IPS-18c (cell line): Measurements from ENCODE around the gene DDX41.
"Not testable (repeated sequence)": the region's sequence is repeated elsewhere in the genome, so short reads cannot be mapped to it uniquely, and the experiment has no call there.

Source experiments
- H3K4me3 ChIP-seq: 2 replicates; pipeline ENCODE4 v1.7.0; 2013; ENCODE audit warnings: low read depth, mild to moderate bottlenecking, low read length, moderate library complexity; ENCODE audit not compliant: insufficient read depth
- H3K9me3 ChIP-seq: one replicate; pipeline ENCODE4 v1.6.1; 2013; ENCODE audit warnings: mild to moderate bottlenecking, low read length, moderate library complexity; ENCODE audit not compliant: control insufficient read depth, insufficient read depth

DDX41 gene

DNA sequence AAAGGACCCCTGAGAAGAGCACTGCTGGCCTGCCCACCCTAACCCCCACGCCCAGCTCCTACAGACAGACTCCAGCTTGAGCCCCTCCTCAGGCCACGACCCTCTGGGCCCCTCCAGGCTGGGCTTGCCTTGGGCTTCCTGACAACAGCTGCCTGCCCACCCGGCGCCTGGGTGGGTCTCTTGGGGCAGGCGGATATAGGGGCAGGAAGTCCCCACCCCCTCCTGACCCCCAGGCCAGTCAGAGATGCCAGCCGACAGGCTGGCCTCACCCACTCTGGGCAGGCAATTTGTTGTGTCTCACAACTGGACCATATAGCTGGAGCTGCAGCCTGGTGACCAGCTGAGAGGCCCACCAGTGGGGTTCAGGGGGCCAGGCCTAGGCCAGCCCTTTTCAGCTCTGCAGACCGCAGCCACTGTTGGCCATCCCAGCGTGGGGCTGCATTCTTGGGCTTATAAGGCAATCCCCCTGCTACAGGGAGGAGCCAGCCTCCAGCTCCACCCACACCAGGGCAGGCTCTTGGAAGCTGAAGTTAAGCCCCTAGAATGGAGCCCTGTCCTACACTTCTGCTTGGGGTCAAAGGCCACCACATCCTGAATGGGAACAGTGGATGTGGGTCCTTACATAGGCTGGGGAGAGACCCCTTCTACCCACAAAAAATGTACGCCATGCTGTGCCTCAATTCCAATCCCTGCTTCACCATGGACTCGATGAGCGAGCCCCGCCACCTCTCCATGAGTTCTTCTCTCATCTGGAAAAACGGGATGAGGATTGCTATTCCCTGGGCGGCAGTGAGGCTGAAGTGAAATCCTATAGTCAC is 21.3 kb downstream of the DDX41 start:
- peak overlapping the region; percentile 72 for H3K4me3 ChIP-seq

DNA sequence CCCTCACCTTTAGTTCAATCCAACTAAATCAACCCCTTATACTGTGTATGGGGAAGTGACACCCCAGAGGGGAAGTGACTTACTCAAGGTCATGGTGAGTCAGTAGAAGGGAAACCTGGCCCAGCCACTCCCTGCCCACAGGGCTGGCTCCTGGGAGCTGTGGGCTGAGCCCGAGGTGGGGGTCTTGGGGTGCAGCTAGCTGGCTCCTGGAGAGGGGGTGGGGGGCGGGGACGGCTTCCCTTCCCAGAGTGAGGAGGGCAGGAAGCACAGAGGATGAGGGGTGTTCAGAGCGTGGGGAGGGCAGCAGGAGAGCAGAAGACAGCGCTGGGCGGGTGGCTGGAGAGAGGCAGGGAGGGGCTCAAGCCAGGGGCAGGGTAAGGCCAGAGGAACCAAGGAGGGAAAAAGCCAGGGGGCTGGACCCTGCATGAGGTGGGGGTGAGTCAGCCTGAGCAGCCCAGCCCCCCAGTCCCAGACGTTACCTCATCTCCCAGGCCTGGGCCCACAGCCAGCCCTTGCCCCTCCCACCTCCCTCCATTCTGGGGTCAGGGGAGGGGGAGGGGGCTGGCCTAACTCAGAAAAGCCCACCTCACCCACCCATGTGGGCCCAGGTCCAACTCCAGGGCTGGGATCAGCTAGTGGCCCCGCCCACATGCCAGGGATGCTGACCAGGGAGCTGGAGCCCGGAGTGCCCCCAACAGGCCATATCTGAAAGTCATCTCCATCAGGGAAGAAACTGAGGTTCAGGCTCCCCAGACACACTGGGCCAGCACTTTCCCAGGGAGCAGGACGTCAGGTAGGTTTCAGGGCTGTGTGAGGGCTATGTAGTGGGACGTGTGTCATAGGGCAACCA is 22.2 kb downstream of the DDX41 start:
- H3K4me3 ChIP-seq = peak overlapping the region; percentile 34; the same call in 1 of the 2 replicates

More for the DNA sequence above, 21.3 kb downstream of the DDX41 start:
- no peaks in the 10 kb centered on the region for H3K9me3 ChIP-seq

DNA sequence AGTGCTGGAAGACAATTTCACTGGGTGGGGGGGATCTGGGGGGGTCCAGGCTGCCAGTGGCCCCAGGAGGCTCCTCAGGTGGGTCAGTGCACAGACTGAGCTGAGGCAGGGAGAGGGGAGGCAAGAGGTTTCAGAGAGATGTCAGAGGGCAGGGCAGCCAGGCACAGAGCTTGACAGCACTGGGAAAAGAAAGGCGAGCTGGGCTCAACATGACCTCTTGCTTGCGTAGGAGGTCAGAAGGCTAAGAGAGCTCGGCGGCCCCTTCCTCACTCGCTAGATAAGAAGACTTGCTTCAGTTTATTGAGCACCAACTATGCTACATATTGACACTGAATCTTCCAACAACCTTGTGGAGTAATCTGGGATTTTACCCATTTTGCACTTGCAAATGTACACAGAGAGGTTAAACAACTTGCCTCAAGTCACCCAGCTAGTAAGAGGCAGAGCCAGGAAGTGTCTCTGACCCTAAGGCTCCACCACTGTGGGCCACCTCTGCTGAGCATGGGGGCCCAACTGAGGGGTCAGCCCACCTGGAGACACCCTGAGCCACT is 22.9 kb downstream of the DDX41 start:
- H3K9me3 ChIP-seq = no peaks in the 10 kb centered on the region
- no peak overlapping the region for H3K4me3 ChIP-seq

More for the DNA sequence above, 22.2 kb downstream of the DDX41 start:
- no peaks in the 10 kb centered on the region for H3K9me3 ChIP-seq

DNA sequence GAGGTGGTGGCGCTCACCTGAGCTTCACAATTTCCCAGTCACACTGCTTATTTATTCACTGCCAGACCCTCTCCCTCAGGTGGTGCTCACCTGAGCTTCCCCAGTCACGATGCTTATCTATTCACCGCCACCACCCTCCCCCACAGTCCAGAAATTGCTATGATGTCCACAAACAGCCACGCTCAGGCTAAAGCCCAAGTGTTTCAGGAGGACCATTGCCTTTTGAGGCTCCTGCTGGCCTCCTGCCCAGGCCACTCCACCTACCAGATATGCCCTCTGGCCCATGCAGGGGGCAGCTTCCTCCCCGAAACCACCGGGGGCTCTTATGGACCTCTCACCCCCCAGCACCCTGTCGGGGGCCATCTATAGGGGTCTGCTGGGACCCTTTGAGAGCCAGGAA is 23.9 kb downstream of the DDX41 start:
- H3K9me3 ChIP-seq = no peaks in the 10 kb centered on the region
- H3K4me3 ChIP-seq = no peak overlapping the region; the same call in 1 of the 2 replicates

DNA sequence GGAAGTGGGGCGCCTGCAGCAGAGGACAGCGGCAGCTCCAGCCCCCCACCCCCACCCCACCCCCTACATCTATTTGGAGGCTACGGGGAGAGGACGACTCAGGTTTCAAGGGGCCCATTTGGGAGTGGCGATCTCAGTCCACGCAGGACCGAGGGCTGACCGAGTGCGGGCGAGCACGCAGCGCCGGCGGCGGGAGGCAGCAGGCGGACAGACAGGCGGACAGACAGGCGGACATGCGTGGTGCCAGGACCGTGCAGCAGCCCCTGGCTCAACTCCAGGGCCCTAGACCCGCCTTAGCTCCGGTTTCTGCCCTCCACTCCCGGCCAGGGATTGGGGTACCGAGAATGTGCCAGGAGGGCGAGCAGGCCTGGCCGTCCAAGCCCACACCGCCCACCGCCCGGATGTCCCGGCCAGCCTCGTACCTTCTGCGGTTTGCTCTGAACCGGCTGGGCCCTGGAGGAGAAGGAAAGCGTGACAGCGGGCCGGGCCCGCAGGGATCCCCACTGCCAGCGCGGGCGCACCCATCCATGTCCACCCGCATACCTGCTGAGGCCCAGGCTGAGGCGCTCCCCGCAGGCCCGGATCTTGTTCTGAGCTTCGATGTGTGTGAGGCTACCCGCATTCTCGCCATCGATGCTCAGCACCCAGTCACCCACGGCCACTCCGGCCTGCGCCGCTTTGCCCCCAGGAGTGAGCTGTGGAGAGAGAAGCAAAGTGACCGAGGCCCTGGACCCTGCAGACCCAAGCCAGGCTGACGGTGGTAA is 24.6 kb downstream of the DDX41 start:
- no peaks in the 10 kb centered on the region for H3K9me3 ChIP-seq
- no peak overlapping the region for H3K4me3 ChIP-seq

DNA sequence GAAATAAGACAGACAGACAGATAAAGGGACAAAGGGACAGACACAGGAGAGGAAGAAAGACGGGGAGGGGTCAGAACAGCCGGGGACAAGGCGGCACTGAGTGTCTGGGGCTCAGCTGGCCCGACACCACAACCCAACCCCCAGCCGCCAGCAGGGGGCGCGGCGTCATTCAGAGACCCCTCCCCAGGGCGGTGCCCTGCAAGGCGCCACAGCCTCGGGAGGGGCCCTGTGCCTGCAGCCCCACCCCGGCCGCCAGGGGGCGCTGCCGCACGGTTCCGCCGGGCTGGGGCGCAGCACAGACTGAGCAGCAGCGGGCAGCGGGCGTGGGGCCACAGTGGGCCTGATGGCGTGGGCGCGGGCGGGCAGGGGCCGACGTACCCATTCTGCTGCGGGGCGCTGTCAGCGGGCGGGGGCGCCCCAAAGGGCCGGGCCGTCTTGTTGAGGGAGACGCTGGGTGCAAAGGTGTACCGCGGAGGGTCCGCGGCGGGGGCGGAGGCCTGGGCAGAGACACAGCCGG is 25.3 kb downstream of the DDX41 start:
- no peak overlapping the region for H3K4me3 ChIP-seq

DNA sequence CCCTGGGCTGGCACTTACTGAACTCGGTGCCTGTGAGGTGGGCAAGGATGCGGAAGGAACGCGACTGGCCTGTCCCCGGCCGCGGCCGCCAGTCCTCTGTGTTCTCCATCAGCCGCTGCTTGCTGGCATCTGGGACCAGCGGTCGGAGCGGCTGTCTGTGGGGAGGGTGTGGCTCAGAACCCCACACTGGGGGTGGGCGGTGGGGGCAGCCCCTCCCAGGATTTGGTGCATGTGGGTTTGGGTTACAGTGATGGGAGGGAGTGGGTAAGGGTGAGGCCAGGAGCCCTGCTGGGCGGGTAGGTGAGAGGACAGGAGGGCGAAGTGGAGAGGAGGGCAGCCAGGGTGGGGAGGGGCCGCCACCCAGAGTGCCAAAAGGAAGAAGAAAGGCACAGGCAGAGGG is 25.8 kb downstream of the DDX41 start:
- Histone ChIP-seq H3K9me3 (no peaks in the 10 kb centered on the region), H3K4me3 (no peak overlapping the region)

More for the DNA sequence above, 25.3 kb downstream of the DDX41 start:
- no peaks in the 10 kb centered on the region for H3K9me3 ChIP-seq

DNA sequence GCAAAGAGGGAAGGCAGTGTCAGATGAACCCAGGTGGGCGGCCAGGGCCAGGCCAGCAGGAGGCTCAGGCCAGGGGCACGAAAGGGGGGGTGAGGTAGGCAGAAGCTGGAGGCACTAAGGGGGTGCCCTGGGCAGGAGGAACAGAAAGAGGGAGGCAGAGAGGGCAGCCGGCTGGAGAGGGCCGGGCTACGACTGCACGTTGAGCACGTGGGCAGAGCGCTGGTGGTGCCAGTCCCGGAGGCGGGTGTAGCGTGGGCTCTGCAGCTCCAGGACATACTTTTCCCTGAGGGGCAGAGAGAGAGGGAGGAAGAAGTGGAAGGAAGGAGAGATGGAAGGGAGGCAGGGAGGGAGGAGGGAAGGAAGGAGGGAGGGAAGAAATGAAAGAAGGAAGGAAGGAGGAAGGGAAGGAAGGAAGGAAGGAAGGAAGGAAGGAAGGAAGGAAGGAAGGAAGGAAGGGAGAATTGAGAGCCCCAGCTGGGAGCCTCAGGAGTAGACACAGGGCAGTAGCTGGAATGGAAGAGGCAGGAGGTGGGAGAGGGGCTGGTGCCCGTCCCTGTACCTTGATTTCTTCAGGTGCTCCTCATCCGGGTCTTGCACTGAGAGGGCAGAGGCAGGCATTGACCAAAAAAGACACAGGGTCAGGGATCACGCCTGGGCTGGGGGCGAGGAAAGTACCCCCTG is 26.3 kb downstream of the DDX41 start:
- Histone ChIP-seq H3K9me3 (no peaks in the 10 kb centered on the region), H3K4me3 (no peak overlapping the region)

DNA sequence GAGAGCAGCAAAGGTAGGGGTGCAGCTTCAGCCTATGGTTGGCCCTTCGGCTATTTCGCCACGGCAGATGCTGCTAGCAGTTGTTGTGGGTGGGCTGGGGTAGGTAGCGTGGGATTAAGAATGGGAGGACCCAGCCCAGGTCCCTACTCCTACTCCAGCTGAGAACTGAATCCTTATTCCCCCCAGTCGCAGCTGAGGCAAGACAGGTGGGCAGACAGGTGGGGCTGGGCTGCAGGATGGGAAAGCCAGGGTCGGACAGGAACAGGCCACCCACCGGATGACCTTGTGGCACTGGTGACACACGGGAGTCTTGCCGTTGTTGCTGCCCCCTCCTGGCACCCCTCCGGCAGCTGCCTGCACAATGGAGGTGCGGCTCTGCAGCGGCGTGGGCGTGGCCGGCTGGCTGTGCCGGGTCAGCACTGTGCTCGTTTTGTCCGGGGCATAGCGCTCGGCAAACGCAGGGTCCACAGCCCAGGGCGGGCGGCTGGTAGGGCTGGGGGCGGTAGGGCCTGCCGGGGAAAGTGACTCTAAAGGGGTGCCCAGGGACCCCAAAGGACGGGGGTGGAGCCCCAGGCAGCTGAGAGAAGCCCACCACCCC is 27.5 kb downstream of the DDX41 start:
- H3K9me3 ChIP-seq = no peaks in the 10 kb centered on the region
- H3K4me3 ChIP-seq = no peak overlapping the region

DNA sequence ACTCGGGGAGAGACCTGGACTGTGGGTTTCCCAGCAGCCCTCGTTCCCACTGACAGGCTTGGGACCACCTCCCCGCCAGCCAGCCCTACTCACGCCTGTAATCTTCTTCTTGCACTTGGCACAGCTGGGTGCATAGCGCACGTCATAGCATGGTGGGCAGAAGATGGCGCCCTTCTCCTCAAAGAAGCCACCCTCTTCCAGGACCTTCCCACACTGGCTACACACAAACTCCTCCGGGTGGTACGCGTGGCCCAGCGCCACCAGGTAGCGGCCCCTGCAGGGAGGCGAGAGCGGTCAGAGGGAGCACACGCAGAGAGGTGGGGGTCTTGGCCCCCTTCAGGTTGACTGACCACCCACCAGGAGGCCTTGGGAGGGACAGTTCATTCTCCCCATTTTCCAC is 28.8 kb downstream of the DDX41 start:
- no peaks in the 10 kb centered on the region for H3K9me3 ChIP-seq
- no peak overlapping the region for H3K4me3 ChIP-seq

DNA sequence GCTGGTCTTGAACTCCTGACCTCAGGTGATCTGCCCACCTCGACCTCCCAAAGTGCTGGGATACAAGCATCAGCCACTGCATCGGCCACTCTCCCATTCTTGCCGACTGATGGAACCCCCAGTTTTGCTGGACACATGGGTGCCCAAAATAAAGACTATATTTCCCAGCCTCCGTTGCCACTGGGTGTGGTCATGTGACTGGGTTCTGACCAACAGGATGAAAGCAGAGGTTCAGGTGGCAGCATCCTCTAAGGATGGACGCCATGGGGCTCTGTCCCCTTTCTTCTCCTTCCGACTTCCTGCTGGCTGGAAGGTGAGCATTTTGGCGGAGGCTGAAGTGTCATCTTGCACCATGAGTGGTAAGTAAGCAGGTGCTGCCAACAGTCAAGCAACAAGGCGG is 29.6 kb downstream of the DDX41 start:
- H3K9me3 ChIP-seq = no peaks in the 10 kb centered on the region
- H3K4me3 ChIP-seq = no peak overlapping the region

DNA sequence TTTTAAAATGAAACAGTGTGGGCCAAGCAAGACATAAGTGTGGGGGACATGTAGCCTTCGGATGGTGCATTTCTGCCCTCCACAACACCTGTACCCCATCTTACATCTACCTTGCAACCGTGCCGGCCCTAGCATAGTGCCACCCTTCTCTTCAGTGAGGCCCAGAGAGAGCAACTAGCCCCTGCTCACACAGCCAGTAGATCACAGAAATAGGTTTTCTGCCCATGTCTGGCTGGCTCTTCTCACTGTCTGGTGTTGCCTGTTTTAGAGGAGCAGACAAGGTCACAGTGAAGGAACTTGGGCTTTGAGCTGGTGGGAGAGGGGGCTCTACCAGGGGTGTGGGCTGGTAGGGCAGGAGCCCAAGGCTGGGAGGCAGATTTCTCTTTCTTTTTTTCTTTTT is 30.5 kb downstream of the DDX41 start:
- Histone ChIP-seq H3K9me3 (no peaks in the 10 kb centered on the region), H3K4me3 (no peak overlapping the region)

DNA sequence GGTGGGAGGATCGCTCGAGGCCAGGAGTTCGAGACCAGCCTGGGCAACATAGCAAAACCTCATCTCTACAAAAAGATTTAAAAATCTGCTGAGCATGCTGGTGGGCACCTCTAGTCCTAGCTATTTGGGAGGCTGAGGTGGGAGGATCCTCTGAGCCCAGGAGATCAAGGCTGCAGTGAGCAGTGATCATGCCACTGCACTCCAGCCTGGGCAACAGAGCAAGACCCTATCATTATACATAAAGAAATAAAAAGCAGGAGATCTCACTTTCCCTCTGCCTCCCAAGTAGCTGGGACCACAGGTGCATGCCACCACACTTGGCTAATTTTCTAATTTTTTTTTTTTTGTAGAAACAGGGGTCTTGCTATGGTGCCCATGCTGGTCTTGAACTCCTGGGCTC is 31.0 kb downstream of the DDX41 start:
- not testable (repeated sequence) for H3K9me3 ChIP-seq

DNA sequence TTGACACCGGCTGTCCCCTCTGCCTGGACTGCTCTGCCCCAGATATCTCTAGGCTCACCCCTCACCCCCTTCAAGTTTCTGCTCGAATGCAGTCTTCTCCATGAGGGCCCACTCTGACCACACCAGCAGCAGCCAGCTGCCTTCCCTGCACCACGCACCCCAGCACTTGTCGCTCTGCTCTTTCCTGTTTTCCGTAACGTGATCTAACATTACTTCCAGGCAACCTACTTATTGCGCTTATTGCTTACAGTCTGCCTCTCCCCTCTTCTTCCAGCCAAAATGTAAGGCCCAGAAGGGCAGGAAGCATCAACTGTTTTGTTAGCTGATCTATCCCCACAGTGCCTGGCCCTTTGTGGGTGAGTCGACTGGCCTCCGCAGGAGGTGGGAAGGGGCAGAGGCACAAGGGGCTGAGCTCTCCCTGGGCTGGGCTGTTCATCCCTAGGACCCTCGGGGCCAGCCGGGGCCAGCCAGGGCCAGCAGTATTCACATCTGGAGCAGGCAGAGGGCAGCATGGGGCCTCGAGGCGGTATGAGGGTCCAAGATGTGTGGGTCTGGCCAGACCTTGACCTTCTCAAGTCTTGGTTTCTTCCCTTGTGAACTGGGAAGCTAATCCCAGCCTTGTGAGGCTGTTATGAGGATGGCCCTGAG is 31.7 kb downstream of the DDX41 start:
- no peak overlapping the region for H3K4me3 ChIP-seq
- no peaks in the 10 kb centered on the region for H3K9me3 ChIP-seq

More for the DNA sequence above, 31.0 kb downstream of the DDX41 start:
- H3K4me3 ChIP-seq = not testable (repeated sequence)

DNA sequence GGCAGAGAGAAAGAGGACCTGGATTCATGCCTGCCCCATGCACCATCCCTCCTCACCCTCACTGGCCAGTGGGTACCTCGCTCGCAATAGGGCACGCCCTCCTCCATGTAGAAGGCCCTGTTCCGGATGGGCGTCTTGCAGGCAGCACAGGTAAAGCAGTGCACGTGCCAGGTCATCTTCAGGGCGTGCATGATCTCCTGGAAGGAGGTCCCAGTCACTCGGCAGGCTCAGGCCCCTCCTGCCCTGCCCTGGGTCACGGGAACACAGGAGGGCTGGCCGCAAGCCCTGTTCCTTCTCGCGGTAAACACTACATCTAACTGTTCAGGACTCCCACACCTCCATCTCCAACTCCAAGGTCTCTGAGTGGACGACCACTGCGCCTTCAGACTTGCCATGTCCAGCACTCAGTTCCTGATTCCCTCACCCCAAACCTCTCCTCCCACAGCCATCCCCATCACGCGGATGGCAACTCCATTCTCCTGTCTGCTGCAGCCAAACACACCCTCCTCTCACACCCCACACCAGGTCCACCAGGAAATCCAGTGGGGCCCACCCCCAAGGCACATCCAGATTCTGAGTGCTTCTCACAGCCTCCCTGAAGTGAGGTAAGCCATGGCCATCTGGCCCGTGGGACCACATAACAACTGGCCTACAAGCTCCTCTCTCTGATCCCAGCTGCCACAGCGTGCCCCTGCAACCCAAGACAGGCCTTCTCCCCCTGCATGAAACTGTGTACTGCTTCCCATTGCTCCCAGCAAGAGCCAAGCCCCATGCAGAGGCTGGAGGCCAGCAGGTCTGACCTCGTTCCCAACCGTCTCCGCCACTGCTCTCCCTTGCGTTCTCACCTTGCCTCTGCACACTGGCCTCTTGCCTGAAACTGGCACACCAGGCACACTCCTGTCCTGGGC is 32.5 kb downstream of the DDX41 start:
- no peaks in the 10 kb centered on the region for H3K9me3 ChIP-seq

More for the DNA sequence above, 32.5 kb downstream of the DDX41 start:
- H3K4me3 ChIP-seq = no peak overlapping the region
